IMR-90 (cell line): ENCODE results near the gene CA5B. TPM values are rescaled to one million over a fixed set of nuclear protein-coding genes. Genes with fewer than 3 reads are reported as not detected.

Experiments used
- ATAC-seq: fragments of 200-7000 bp; cut with Tn5 transposase; 2 replicates; pipeline ENCODE4 v1.9.1; 2020; ENCODE audit warnings: low read depth, mild to moderate bottlenecking, moderate library complexity
- BruUV-seq: library from RNA; stranded (reverse); fragments of 400-500 nt; replicated peaks from 2 replicates; lab custom pipeline; 2021; lab: Mats Ljungman, UMichigan
- CTCF ChIA-PET: fragments of 300-600 bp; formaldehyde crosslinking; extraction: SDS; loops from one replicate; lab custom pipeline; 2021; ENCODE audit warnings: antibody characterized with exemption; lab: Yijun Ruan, JAX
- POLR2A ChIA-PET: fragments of 300-600 bp; sonication (Branson Sonifier 250); formaldehyde crosslinking; loops from one replicate; lab custom pipeline; 2022; ENCODE audit warnings: antibody characterized with exemption; ENCODE audit not compliant: unreplicated experiment; lab: Charles Lee
- DNase-seq: peaks from one replicate; pipeline ENCODE4 v3.0.0; 2013
- H2AFZ ChIP-seq: replicated peaks from 2 replicates; pipeline ENCODE3; 2013; ENCODE audit warnings: low read length, mild to moderate bottlenecking; ENCODE audit not compliant: poor library complexity
- H2AK5ac ChIP-seq: 2 replicates; pipeline ENCODE4 v1.6.1; 2013; ENCODE audit warnings: low read depth, low read length, inconsistent platforms
- H2AK9ac ChIP-seq: replicated peaks from 2 replicates; pipeline ENCODE3; 2013; ENCODE audit warnings: mild to moderate bottlenecking, low read depth, low read length, moderate library complexity; ENCODE audit not compliant: poor library complexity
- H2BK120ac ChIP-seq: 2 replicates; pipeline ENCODE4 v1.6.1; 2013; ENCODE audit warnings: low read depth, low read length, inconsistent platforms
- H2BK15ac ChIP-seq: 3 replicates; pipeline ENCODE4 v1.6.1; 2013; ENCODE audit warnings: low read depth, low read length, inconsistent platforms
- H2BK20ac ChIP-seq: 2 replicates; pipeline ENCODE4 v1.6.1; 2013; ENCODE audit warnings: low read depth, mild to moderate bottlenecking, inconsistent platforms, low read length, moderate library complexity
- H2BK5ac ChIP-seq: 2 replicates; pipeline ENCODE4 v1.6.1; 2013; ENCODE audit warnings: mild to moderate bottlenecking, low read depth, low read length, inconsistent platforms; ENCODE audit not compliant: poor library complexity, severe bottlenecking
- H3K14ac ChIP-seq: replicated peaks from 2 replicates; pipeline ENCODE4 v1.6.1; 2013; ENCODE audit warnings: low read depth, low read length, inconsistent platforms
- H3K18ac ChIP-seq: 2 replicates; pipeline ENCODE4 v1.6.1; 2013; ENCODE audit warnings: low read depth, low read length, control low read depth
- H3K23ac ChIP-seq: 2 replicates; pipeline ENCODE4 v1.6.1; 2013; ENCODE audit warnings: low read depth, low read length, inconsistent platforms
- H3K27ac ChIP-seq: 2 replicates; pipeline ENCODE4 v1.5.1; 2013; ENCODE audit warnings: mild to moderate bottlenecking, control low read depth, low read length; ENCODE audit not compliant: insufficient read depth
- H3K27me3 ChIP-seq: 2 replicates; pipeline ENCODE4 v1.6.1; 2013; ENCODE audit warnings: low read length; ENCODE audit not compliant: control insufficient read depth, insufficient read depth
- H3K36me3 ChIP-seq: 2 replicates; pipeline ENCODE4 v1.6.1; 2013; ENCODE audit warnings: low read length, mixed read lengths; ENCODE audit not compliant: control insufficient read depth, insufficient read depth
- H3K4ac ChIP-seq: 2 replicates; pipeline ENCODE4 v1.6.1; 2013; ENCODE audit warnings: low read depth, low read length, inconsistent platforms
- H3K4me1 ChIP-seq: 2 replicates; pipeline ENCODE4 v1.6.1; 2013; ENCODE audit warnings: low read length, mixed read lengths; ENCODE audit not compliant: control insufficient read depth, insufficient read depth
- H3K4me2 ChIP-seq: 2 replicates; pipeline ENCODE4 v1.6.1; 2013; ENCODE audit warnings: low read depth, mild to moderate bottlenecking, control low read depth, low read length, moderate library complexity
- H3K4me3 ChIP-seq: 2 replicates; pipeline ENCODE4 v1.5.1; 2013; ENCODE audit warnings: low read depth, mild to moderate bottlenecking, control low read depth, low read length, moderate library complexity; ENCODE audit not compliant: insufficient read depth
- H3K56ac ChIP-seq: 2 replicates; pipeline ENCODE4 v1.6.1; 2013; ENCODE audit warnings: low read length, inconsistent platforms; ENCODE audit not compliant: insufficient read depth; ENCODE audit errors: extremely low read depth
- H3K79me1 ChIP-seq, 2 experiments: 2 replicates each; pipeline ENCODE4 v1.6.1; 2013; ENCODE audit warnings: low read length in 2 of 2, inconsistent platforms in 1 of 2, low read depth in 1 of 2
- H3K9ac ChIP-seq: 2 replicates; pipeline ENCODE4 v1.6.1; 2013; ENCODE audit warnings: low read depth, low read length, control low read depth
- H3K9me1 ChIP-seq: 2 replicates; pipeline ENCODE4 v1.6.1; 2013; ENCODE audit warnings: low read length, inconsistent platforms; ENCODE audit not compliant: insufficient read depth
- H3K9me3 ChIP-seq: 2 replicates; pipeline ENCODE4 v1.6.1; 2013; ENCODE audit warnings: low read length; ENCODE audit not compliant: control insufficient read depth, insufficient read depth
- H4K20me1 ChIP-seq: 2 replicates; pipeline ENCODE4 v1.6.1; 2013; ENCODE audit warnings: low read length, inconsistent platforms; ENCODE audit not compliant: insufficient read depth
- H4K5ac ChIP-seq: 2 replicates; pipeline ENCODE4 v1.6.1; 2013; ENCODE audit warnings: mild to moderate bottlenecking, low read depth, low read length, control low read depth
- H4K8ac ChIP-seq, 2 experiments: 2 replicates each; pipeline ENCODE4 v1.6.1; 2013; ENCODE audit warnings: low read depth in 2 of 2, low read length in 2 of 2, control low read depth in 1 of 2, inconsistent platforms in 1 of 2
- H4K91ac ChIP-seq: 2 replicates; pipeline ENCODE4 v1.6.1; 2013; ENCODE audit warnings: low read depth, low read length, inconsistent platforms; ENCODE audit not compliant: insufficient read depth
- BHLHE40 ChIP-seq: fragments of 150-350 bp; IDR thresholded peaks from 2 replicates; pipeline ENCODE4 v1.6.1; 2016; ENCODE audit warnings: mild to moderate bottlenecking, low read depth, low read length
- CEBPB ChIP-seq: IDR thresholded peaks from 2 replicates; pipeline ENCODE4 v1.6.1; 2012; ENCODE audit warnings: low read depth, low read length, improper control_type of control experiment
- CHD1 ChIP-seq: IDR thresholded peaks from 2 replicates; pipeline ENCODE4 v1.6.1; 2012; ENCODE audit warnings: low read depth, low read length, improper control_type of control experiment
- CTCF ChIP-seq: conservative IDR thresholded peaks from 2 replicates; pipeline ENCODE4 v1.5.1; 2012; ENCODE audit warnings: mild to moderate bottlenecking, low read depth, low read length, improper control_type of control experiment
- ELK1 ChIP-seq: fragments of 150-350 bp; IDR thresholded peaks from 2 replicates; pipeline ENCODE4 v1.6.1; 2016; ENCODE audit warnings: low read depth, mild to moderate bottlenecking, low read length, moderate library complexity, borderline replicate concordance
- FOS ChIP-seq: fragments of 150-350 bp; IDR thresholded peaks from 2 replicates; pipeline ENCODE4 v1.6.1; 2016; ENCODE audit warnings: low read depth, low read length
- MAFK ChIP-seq: IDR thresholded peaks from 2 replicates; pipeline ENCODE4 v1.6.1; 2012; ENCODE audit warnings: low read depth, low read length, improper control_type of control experiment
- MAZ ChIP-seq: IDR thresholded peaks from 2 replicates; pipeline ENCODE4 v1.6.1; 2012; ENCODE audit warnings: low read depth, mild to moderate bottlenecking, low read length, improper control_type of control experiment, moderate library complexity, borderline replicate concordance
- MXI1 ChIP-seq: IDR thresholded peaks from 2 replicates; pipeline ENCODE4 v1.6.1; 2012; ENCODE audit warnings: low read depth, mild to moderate bottlenecking, low read length, moderate library complexity, borderline replicate concordance
- RAD21 ChIP-seq: IDR thresholded peaks from 2 replicates; pipeline ENCODE4 v1.6.1; 2012; ENCODE audit warnings: low read length, improper control_type of control experiment
- SMC3 ChIP-seq: fragments of 150-350 bp; IDR thresholded peaks from 2 replicates; pipeline ENCODE4 v1.6.1; 2016; ENCODE audit warnings: low read depth, mild to moderate bottlenecking, antibody characterized with exemption, low read length, moderate library complexity
- USF2 ChIP-seq: fragments of 150-350 bp; IDR thresholded peaks from 2 replicates; pipeline ENCODE4 v1.6.1; 2017; ENCODE audit warnings: mild to moderate bottlenecking, antibody characterized with exemption, low read length, low read depth
- WGBS, 2 experiments: methylation state at CpG; one replicate each; pipeline versions ENCODE4 v1.1.5 to v1.1.7; 2013; ENCODE audit warnings: missing lambda C conversion rate in 2 of 2; ENCODE audit not compliant: insufficient read length in 1 of 2; ENCODE audit errors: extremely low coverage in 2 of 2; 5-methylcytosine and 5-hydroxymethylcytosine counted together
- dilution Hi-C: fragments of 300-500 bp; cut with HindIII; formaldehyde crosslinking; loops from one replicate; pipeline ENCODE4 v1.14.3; 2018; ENCODE audit warnings: low sequenced_read_pairs; ENCODE audit not compliant: unreplicated experiment
- in situ Hi-C: fragments of 300-500 bp; cut with MboI; formaldehyde crosslinking; loops from 3 replicates; pipeline ENCODE4 v1.14.3; 2019; ENCODE audit warnings: low sequenced_read_pairs, inconsistent platforms, mixed read lengths
- intact Hi-C: fragments of 100-400 bp; cut with micrococcal nuclease; formaldehyde crosslinking; loops from 2 replicates; pipeline ENCODE4 v1.10.0; 2022
- polyA plus RNA-seq, 3 experiments: library from polyadenylated mRNA; depleted of rRNA; stranded (reverse); fragments of >200 nt; gene quantifications; 2 replicates each; pipeline ENCODE4 v1.2.3, GENCODE V29; 2012; ENCODE audit warnings: low replicate concordance in 1 of 3
- total RNA-seq: library from RNA; depleted of rRNA; stranded (reverse); fragments of >200 nt; gene quantifications from 2 replicates; pipeline ENCODE4 v1.2.3, GENCODE V29; 2012

Gene CA5B
- total and polyA plus RNA-seq, 2 of the 4 experiments (the other 2 are of a cell fraction) = 3.5 to 5.4 TPM

- no peak overlapping the region for H2AFZ ChIP-seq
- CTCF ChIA-PET = no interaction called here
Observed at GRCh38 chrX:15822922-15823321, 84.9 kb downstream of the CA5B start.

More at GRCh38 chrX:15822922-15823321, 84.9 kb downstream of the CA5B start:
- Histone ChIP-seq H3K4me1 (0 out of 2 replicates have a peak, but pooled peaks cover 2% of the 10 kb centered on the region), H3K27ac (no peak overlapping the region), H2BK120ac (no peak overlapping the region), H3K14ac (no peak overlapping the region), H4K5ac (no peak overlapping the region), H3K4ac (no peak overlapping the region), H3K9me1 (no peaks in the 10 kb centered on the region; the same call in 1 of the 2 replicates), H2AK9ac (no peak overlapping the region), H3K4me3 (no peak overlapping the region), H4K8ac (no peak overlapping the region), H4K91ac (no peak overlapping the region), H3K27me3 (no peaks in the 10 kb centered on the region), H2BK20ac (no peak overlapping the region), H3K36me3 (peaks cover 15% of the 10 kb centered on the region), H3K9me3 (no peaks in the 10 kb centered on the region), H2BK15ac (no peak overlapping the region), H2AK5ac (no peak overlapping the region), H3K18ac (no peak overlapping the region), H3K56ac (no peak overlapping the region), H4K20me1 (no peaks in the 10 kb centered on the region), H3K23ac (no peak overlapping the region), H2BK5ac (no peak overlapping the region), H3K79me1 (peaks cover 0 to 6% of the 10 kb centered on the region in 2 experiments; a peak in 2 of 4 replicates), H3K4me2 (no peak overlapping the region), H3K9ac (no peak overlapping the region)
- in situ Hi-C loops (loop anchor here (25.0 kb wide), 1 partner anchor 864 kb away; no protein-coding TSS in a partner anchor), intact Hi-C loops (no loop called here), dilution Hi-C loops (no loop called here)
- no TSS peak for BruUV-seq
- ATAC-seq = no peak
- WGBS, 2 experiments = 100% methylated on average over 1 of the region's 23 CpGs; no CpG with 5 or more reads in 1 of the 2 experiments
- POLR2A ChIA-PET = no interaction called here
- TF ChIP-seq CHD1 (no peak), MAZ (no peak), USF2 (no peak), SMC3 (no peak), ELK1 (no peak), FOS (no peak), CTCF (no peak), MXI1 (no peak), CEBPB (no peak), RAD21 (no peak), BHLHE40 (no peak), MAFK (no peak)
- DNase-seq = no peak
